NCI-H2196 treated with DMSO at 0.1 percent for 48 hours (cell line): ENCODE results near the gene ZNF628.

Experiments
- DNase-seq: peaks from one replicate; lab custom pipeline; 2025; ENCODE audit not compliant: unreplicated experiment; lab: John Stamatoyannopoulos, UW

ZNF628 gene

GRCh38 chr19:55527197-55528029, 51.0 kb downstream of the ZNF628 start:
- DNase-seq = no peak

GRCh38 chr19:55528030-55528803, 51.8 kb downstream of the ZNF628 start:
- DNase-seq = peak; percentile 44

- DNase-seq = no peak
Observed at GRCh38 chr19:55529636-55530234, 53.3 kb downstream of the ZNF628 start.

- DNase-seq = no peak
Observed at GRCh38 chr19:55530996-55531395, 54.6 kb downstream of the ZNF628 start.
